ENCODE measurements around the gene CDK5RAP1. TPM values are rescaled to one million over a fixed set of nuclear protein-coding genes. Genes with fewer than 3 reads are reported as not detected.

CDK5RAP1 gene
- polyA plus RNA-seq, 1 donor (not counting 4 experiments of a cell fraction or from before 2014, with no cell fraction given) = 34.0 TPM

GRCh38 chr20:33349493-33349892 lies 51.8 kb downstream of the CDK5RAP1 start:
- FAIRE-seq = no peak
- Histone ChIP-seq H4K20me1 (ENCODE audit: control insufficient read depth, extremely low read depth, insufficient read depth, low read length) (no peaks in the 10 kb centered on the region), H3K4me3 (ENCODE audit: control insufficient read depth in 2 of 3, extremely low read depth in 1 of 3, insufficient read depth in 2 of 3, low read depth in 1 of 3, low read length in 3 of 3) (no peak overlapping the region), H3K9me1 (ENCODE audit: control insufficient read depth, extremely low read depth, insufficient read depth, low read length) (no peaks in the 10 kb centered on the region), H3K36me3 (ENCODE audit: control insufficient read depth in 2 of 2, extremely low read depth in 1 of 2, insufficient read depth in 2 of 2, low read length in 2 of 2) (no peaks in the 10 kb centered on the region), H3K4me1 (ENCODE audit: control insufficient read depth, extremely low read depth, insufficient read depth, low read length) (no peaks in the 10 kb centered on the region), H3K9me3 (ENCODE audit: control insufficient read depth, low read depth, low read length) (no peaks in the 10 kb centered on the region), H2AFZ (ENCODE audit: control insufficient read depth, low read length) (no peak overlapping the region), H3K79me2 (ENCODE audit: control insufficient read depth, insufficient read depth, low read length) (no peaks in the 10 kb centered on the region), H3K27ac (ENCODE audit: control insufficient read depth, insufficient read depth, low read length) (no peak overlapping the region), H3K4me2 (ENCODE audit: control insufficient read depth, extremely low read depth, insufficient read depth, low read depth, low read length) (no peak overlapping the region), H3K27me3 (ENCODE audit: control insufficient read depth, extremely low read depth, insufficient read depth, low read length) (no peaks in the 10 kb centered on the region), H3K9ac (ENCODE audit: control insufficient read depth, extremely low read depth, insufficient read depth, low read length) (no peak overlapping the region)
- DNase-seq (ENCODE audit: low read depth, low spot score) = no peak
- TF ChIP-seq, protein P1, sequence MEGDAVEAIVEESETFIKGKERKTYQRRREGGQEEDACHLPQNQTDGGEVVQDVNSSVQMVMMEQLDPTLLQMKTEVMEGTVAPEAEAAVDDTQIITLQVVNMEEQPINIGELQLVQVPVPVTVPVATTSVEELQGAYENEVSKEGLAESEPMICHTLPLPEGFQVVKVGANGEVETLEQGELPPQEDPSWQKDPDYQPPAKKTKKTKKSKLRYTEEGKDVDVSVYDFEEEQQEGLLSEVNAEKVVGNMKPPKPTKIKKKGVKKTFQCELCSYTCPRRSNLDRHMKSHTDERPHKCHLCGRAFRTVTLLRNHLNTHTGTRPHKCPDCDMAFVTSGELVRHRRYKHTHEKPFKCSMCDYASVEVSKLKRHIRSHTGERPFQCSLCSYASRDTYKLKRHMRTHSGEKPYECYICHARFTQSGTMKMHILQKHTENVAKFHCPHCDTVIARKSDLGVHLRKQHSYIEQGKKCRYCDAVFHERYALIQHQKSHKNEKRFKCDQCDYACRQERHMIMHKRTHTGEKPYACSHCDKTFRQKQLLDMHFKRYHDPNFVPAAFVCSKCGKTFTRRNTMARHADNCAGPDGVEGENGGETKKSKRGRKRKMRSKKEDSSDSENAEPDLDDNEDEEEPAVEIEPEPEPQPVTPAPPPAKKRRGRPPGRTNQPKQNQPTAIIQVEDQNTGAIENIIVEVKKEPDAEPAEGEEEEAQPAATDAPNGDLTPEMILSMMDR (optimal IDR thresholded peaks at IDR 0.05 in 1 of 3, IDR thresholded peaks at IDR 0.05 in 1 of 3, conservative IDR thresholded peaks at IDR 0.05 in 1 of 3; ENCODE audit: extremely low read depth in 1 of 3, insufficient read depth in 2 of 3, low read length in 3 of 3) = no peak
- TF ChIP-seq EZH2 (IDR thresholded peaks at IDR 0.05; ENCODE audit: low read length) = no peak
- dilution Hi-C loops (cut with MboI; ENCODE audit: extremely low pct_ligation_motif_present, low sequenced_read_pairs) = no loop called here

GRCh38 chr20:33348136-33348937 lies 53.0 kb downstream of the CDK5RAP1 start:
- Histone ChIP-seq H3K4me1 (ENCODE audit: control insufficient read depth, extremely low read depth, insufficient read depth, low read length) (no peaks in the 10 kb centered on the region), H3K27ac (ENCODE audit: control insufficient read depth, insufficient read depth, low read length) (no peak overlapping the region), H3K9ac (ENCODE audit: control insufficient read depth, extremely low read depth, insufficient read depth, low read length) (no peak overlapping the region), H3K4me3 (ENCODE audit: control insufficient read depth in 2 of 3, extremely low read depth in 1 of 3, insufficient read depth in 2 of 3, low read depth in 1 of 3, low read length in 3 of 3) (no peak overlapping the region), H3K9me3 (ENCODE audit: control insufficient read depth, low read depth, low read length) (no peaks in the 10 kb centered on the region), H2AFZ (ENCODE audit: control insufficient read depth, low read length) (no peak overlapping the region), H3K36me3 (ENCODE audit: control insufficient read depth in 2 of 2, extremely low read depth in 1 of 2, insufficient read depth in 2 of 2, low read length in 2 of 2) (no peaks in the 10 kb centered on the region), H3K27me3 (ENCODE audit: control insufficient read depth, extremely low read depth, insufficient read depth, low read length) (no peaks in the 10 kb centered on the region), H3K79me2 (ENCODE audit: control insufficient read depth, insufficient read depth, low read length) (no peaks in the 10 kb centered on the region), H3K4me2 (ENCODE audit: control insufficient read depth, extremely low read depth, insufficient read depth, low read depth, low read length) (no peak overlapping the region), H4K20me1 (ENCODE audit: control insufficient read depth, extremely low read depth, insufficient read depth, low read length) (no peaks in the 10 kb centered on the region), H3K9me1 (ENCODE audit: control insufficient read depth, extremely low read depth, insufficient read depth, low read length) (no peaks in the 10 kb centered on the region)
- DNase-seq (ENCODE audit: low read depth, low spot score) (no peak), FAIRE-seq (no peak)
- no peak for TF ChIP-seq EZH2 (IDR thresholded peaks at IDR 0.05; ENCODE audit: low read length)
- TF ChIP-seq, protein P1 (optimal IDR thresholded peaks at IDR 0.05 in 1 of 3, IDR thresholded peaks at IDR 0.05 in 1 of 3, conservative IDR thresholded peaks at IDR 0.05 in 1 of 3; ENCODE audit: extremely low read depth in 1 of 3, insufficient read depth in 2 of 3, low read length in 3 of 3) = no peak
- dilution Hi-C loops (cut with MboI; ENCODE audit: extremely low pct_ligation_motif_present, low sequenced_read_pairs) = no loop called here
